ENCODE data around the gene PPIP5K2.
"Not testable (repeated sequence)": the region's sequence is repeated elsewhere in the genome, so short reads cannot be mapped to it uniquely, and the experiment has no call there.

Gene PPIP5K2

GRCh38 chr5:103126557-103126956, 6.5 kb downstream of the PPIP5K2 start:
- no peak for DNase-seq

- no peak for DNase-seq
Measured at GRCh38 chr5:103127292-103127817, 7.3 kb downstream of the PPIP5K2 start.

GRCh38 chr5:103128202-103128601, 8.1 kb downstream of the PPIP5K2 start:
- no peak for DNase-seq

DNA sequence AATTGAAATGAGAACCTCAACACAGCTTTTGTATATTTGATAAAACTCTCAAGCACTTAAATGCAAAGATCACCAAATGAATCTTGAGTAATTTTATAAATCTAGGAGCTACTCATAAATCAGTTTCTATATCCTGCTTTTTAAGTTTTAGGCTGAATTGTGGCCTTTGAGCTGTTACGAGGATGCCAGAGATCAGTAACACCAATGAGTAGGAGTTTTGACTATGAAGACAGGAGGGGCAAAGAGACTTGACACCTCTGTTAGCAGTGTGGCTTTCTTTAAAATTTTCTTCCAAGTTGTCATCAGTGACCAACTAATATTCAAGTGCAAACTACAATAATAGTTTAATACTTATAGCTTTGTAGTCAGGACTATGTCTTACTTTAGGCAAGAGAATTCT, 12.6 kb downstream of the PPIP5K2 start:
- no peak for DNase-seq

DNA sequence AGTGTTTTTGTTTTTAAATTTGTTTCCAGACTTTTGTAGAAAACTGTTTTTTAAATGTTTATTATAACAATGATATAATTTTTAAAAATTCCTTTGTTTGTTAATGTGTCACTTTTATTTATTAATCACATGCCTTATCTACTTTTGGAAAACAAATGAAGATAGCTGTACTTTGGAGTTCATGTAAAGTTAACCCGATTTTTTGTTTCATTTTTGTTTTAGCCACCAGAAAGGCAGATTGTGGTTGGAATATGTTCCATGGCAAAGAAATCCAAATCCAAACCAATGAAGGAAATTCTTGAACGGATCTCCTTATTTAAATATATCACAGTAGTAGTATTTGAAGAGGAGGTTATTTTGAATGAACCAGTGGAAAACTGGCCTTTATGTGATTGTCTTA, 13.1 kb downstream of the PPIP5K2 start:
- DNase-seq: no peak

DNA sequence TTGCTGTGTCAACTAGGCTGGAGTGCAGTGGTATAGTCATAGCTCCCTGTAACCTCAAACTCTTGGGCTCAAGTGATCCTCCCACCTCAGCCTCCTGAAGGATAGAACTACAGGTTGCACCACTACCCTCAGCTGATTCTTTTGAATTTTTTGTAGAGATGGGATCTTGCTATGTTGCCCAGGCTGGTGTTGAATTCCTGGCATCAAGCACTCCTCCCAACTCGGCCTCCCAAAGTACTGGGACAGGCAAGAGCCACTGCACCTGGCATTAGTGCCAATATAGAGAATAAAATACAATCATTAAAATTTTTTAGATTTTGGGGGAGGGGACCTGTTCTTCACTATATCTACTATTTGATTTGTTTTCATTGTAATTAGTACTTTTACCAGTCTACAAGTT, 15.4 kb downstream of the PPIP5K2 start:
- DNase-seq: no peak

- DNase-seq: no peak
Measured at GRCh38 chr5:103138202-103138690, 18.1 kb downstream of the PPIP5K2 start.

DNA sequence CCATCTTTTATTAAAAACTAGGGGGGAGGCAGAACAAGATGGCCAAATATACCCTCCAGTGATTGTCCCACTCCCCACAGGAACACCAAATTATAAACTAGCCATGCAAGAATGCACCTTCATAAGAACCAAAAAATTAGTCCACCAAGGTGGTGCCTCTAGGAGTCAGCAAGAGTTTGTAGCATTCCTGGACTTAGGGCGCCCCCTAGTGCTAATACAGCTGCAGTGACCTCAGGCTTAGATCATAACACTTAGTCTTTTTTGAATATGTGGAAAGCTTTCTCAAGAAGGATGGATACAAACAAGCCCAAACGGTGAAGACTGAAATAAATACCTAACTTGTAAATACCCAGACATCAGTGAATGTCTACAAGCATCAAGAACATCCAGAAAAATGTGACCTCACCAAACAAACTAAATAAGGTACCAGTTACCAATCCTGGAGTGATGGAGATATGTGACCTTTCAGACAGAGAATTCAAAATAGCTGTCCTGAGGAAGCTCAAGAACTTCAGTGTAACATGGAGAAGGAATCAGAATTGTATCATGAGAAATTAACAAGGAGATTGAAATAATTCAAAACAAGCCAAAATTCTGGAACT, 19.3 kb downstream of the PPIP5K2 start:
- peak; percentile 89 for DNase-seq

GRCh38 chr5:103142132-103142531, 22.0 kb downstream of the PPIP5K2 start:
- not testable (repeated sequence) for DNase-seq

- no peak for DNase-seq
Measured at GRCh38 chr5:103145196-103145595, 25.1 kb downstream of the PPIP5K2 start.

- no peak for DNase-seq
Measured at GRCh38 chr5:103148213-103148612, 28.1 kb downstream of the PPIP5K2 start.

DNA sequence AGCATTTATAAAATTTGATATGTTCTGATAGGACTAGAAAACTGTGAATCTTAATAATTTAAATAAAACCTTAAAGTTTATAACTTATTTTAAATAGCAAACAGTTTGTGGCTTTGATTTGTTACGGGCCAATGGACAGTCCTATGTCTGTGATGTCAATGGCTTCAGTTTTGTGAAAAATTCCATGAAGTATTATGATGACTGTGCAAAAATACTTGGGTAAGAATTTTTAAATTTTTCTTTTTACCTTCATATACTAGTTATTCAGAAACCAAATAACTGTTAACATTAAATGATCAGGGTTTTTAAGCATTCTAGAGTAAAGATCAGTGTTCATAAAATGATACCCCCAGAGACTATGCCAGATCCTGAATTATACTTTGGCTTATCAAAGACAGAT, 31.1 kb downstream of the PPIP5K2 start:
- DNase-seq: no peak

DNA sequence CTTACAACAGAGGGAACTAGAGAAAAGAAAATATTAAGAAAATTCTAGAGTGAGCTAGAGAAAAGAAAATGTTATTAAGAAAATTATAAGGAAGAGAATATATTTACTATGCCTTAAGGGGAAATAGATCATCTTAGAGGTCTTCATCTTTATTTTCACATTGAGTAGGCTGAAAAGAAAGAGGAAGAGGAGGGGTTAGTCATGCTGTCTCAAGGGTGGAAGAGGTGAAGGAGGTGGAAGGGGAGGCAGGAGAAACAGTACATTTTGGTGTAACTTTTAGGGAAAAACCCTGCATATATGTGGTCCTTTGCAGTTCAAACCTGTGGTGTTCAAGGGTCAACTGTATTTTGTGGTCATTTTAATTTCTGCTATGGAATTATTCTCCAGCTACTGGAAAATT, 46.6 kb downstream of the PPIP5K2 start:
- DNase-seq: no peak

DNA sequence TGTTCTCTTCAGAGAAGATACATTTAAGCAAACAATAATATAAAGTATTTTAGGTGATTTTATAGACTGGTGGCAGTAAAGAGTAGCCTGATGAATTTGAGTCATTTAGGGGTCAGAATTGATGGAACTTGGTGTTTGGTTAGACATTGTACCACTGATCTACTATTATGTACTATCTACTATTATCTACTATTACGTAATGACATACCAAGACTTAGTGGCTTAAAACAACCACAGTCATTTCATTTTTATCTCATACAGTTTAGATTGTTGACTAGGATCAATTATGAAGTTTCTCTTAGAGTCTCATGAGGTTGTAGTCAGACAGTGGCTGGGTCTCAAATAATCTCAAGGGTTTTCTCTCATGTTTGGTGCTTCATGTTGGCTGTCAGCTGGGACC, 54.0 kb downstream of the PPIP5K2 start:
- no peak for DNase-seq

- no peak for DNase-seq
Measured at GRCh38 chr5:103177543-103177942, 57.4 kb downstream of the PPIP5K2 start.

GRCh38 chr5:103178167-103178566, 58.1 kb downstream of the PPIP5K2 start:
- no peak for DNase-seq

GRCh38 chr5:103186152-103186551, 66.1 kb downstream of the PPIP5K2 start:
- no peak for DNase-seq

DNA sequence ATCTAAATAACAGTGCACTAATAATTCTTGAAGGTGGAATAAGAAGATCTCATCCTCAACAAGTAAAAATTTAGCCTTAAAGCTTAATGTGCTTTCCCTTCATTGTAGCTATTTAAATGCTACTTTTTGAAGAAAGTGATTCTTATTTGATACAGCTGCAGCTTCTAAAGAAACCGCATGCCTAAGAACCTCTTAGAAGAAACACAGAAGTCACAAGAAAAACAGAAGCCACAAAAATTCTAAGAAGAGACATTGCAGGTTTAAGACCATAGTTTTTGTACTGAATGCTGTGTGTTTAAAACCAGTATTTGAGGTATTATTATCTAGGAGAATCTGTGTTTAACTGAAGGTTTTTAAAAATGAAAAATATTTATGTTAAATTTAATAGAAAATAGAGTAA, 68.3 kb downstream of the PPIP5K2 start:
- no peak for DNase-seq

GRCh38 chr5:103203226-103203625, 83.1 kb downstream of the PPIP5K2 start:
- no peak for DNase-seq

- DNase-seq: not testable (repeated sequence)
Measured at GRCh38 chr5:103204990-103205389, 84.9 kb downstream of the PPIP5K2 start.

GRCh38 chr5:103205991-103206700, 86.0 kb downstream of the PPIP5K2 start:
- DNase-seq: no peak

- DNase-seq: no peak
Measured at GRCh38 chr5:103207011-103207410, 86.9 kb downstream of the PPIP5K2 start.

- no peak for DNase-seq
Measured at GRCh38 chr5:103207653-103208052, 87.6 kb downstream of the PPIP5K2 start.

- no peak for DNase-seq
Measured at GRCh38 chr5:103208460-103208859, 88.4 kb downstream of the PPIP5K2 start.

All from CD4-positive, alpha-beta T cell treated with Interleukin-17A for 4 hours (primary cell).